ENCODE data around the gene KCNAB1.

DNA sequence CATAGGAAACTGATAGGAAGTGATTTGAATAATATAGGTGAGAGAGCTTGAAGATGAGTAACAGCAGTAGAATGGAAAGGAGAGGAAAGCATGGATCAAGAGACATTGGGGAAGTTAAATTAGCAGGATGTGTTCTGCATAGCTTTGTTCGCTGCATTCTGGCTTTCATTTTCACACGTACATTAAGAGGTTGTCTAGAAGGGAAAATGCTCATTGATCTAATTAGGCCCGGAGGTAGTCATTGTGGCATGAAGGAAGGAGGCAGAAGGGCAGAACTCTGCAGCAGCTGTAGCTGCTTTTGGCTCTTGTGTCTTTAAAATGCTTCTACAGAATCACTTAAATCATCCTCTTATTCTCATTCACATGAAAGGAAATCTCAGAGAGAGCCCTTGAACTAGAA, 40.3 kb downstream of the KCNAB1 start:
- TF ChIP-seq KAT7 (CRISPR knock-in tag; IDR thresholded peaks at IDR 0.05; ENCODE audit: borderline replicate concordance) (no peak), TEAD1 (CRISPR knock-in tag; IDR thresholded peaks at IDR 0.05) (no peak), SP1 (CRISPR knock-in tag; conservative IDR thresholded peaks at IDR 0.05) (no peak), CREB1 (CRISPR knock-in tag; IDR thresholded peaks at IDR 0.05) (no peak), ZNF317 (CRISPR knock-in tag; IDR thresholded peaks at IDR 0.05; ENCODE audit: borderline replicate concordance, low read depth) (no peak), GTF2I (CRISPR knock-in tag; conservative IDR thresholded peaks at IDR 0.05) (no peak), MYBL2 (CRISPR knock-in tag; IDR thresholded peaks at IDR 0.05) (no peak), TEAD4 (CRISPR knock-in tag; IDR thresholded peaks at IDR 0.05) (no peak)
- TF ChIP-seq, protein P1, sequence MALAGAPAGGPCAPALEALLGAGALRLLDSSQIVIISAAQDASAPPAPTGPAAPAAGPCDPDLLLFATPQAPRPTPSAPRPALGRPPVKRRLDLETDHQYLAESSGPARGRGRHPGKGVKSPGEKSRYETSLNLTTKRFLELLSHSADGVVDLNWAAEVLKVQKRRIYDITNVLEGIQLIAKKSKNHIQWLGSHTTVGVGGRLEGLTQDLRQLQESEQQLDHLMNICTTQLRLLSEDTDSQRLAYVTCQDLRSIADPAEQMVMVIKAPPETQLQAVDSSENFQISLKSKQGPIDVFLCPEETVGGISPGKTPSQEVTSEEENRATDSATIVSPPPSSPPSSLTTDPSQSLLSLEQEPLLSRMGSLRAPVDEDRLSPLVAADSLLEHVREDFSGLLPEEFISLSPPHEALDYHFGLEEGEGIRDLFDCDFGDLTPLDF (CRISPR knock-in tag; IDR thresholded peaks at IDR 0.05), result no peak
- TF ChIP-seq, protein P2, sequence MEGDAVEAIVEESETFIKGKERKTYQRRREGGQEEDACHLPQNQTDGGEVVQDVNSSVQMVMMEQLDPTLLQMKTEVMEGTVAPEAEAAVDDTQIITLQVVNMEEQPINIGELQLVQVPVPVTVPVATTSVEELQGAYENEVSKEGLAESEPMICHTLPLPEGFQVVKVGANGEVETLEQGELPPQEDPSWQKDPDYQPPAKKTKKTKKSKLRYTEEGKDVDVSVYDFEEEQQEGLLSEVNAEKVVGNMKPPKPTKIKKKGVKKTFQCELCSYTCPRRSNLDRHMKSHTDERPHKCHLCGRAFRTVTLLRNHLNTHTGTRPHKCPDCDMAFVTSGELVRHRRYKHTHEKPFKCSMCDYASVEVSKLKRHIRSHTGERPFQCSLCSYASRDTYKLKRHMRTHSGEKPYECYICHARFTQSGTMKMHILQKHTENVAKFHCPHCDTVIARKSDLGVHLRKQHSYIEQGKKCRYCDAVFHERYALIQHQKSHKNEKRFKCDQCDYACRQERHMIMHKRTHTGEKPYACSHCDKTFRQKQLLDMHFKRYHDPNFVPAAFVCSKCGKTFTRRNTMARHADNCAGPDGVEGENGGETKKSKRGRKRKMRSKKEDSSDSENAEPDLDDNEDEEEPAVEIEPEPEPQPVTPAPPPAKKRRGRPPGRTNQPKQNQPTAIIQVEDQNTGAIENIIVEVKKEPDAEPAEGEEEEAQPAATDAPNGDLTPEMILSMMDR (IDR thresholded peaks at IDR 0.05), result no peak
- TF ChIP-seq, protein P3, sequence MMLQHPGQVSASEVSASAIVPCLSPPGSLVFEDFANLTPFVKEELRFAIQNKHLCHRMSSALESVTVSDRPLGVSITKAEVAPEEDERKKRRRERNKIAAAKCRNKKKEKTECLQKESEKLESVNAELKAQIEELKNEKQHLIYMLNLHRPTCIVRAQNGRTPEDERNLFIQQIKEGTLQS (CRISPR knock-in tag; conservative IDR thresholded peaks at IDR 0.05), result no peak
- TF ChIP-seq, protein P4, sequence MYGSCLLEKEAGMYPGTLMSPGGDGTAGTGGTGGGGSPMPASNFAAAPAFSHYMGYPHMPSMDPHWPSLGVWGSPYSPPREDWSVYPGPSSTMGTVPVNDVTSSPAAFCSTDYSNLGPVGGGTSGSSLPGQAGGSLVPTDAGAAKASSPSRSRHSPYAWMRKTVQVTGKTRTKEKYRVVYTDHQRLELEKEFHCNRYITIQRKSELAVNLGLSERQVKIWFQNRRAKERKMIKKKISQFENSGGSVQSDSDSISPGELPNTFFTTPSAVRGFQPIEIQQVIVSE (CRISPR knock-in tag; IDR thresholded peaks at IDR 0.05; ENCODE audit: borderline replicate concordance), result no peak
- TF ChIP-seq, protein P5, sequence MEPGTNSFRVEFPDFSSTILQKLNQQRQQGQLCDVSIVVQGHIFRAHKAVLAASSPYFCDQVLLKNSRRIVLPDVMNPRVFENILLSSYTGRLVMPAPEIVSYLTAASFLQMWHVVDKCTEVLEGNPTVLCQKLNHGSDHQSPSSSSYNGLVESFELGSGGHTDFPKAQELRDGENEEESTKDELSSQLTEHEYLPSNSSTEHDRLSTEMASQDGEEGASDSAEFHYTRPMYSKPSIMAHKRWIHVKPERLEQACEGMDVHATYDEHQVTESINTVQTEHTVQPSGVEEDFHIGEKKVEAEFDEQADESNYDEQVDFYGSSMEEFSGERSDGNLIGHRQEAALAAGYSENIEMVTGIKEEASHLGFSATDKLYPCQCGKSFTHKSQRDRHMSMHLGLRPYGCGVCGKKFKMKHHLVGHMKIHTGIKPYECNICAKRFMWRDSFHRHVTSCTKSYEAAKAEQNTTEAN (CRISPR knock-in tag; IDR thresholded peaks at IDR 0.05), result no peak
- TF ChIP-seq, protein P6, sequence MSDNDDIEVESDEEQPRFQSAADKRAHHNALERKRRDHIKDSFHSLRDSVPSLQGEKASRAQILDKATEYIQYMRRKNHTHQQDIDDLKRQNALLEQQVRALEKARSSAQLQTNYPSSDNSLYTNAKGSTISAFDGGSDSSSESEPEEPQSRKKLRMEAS (CRISPR knock-in tag; IDR thresholded peaks at IDR 0.05), result no peak

All from WTC11 (cell line).